Neutrophil (primary cell): ENCODE data around the gene CECR2.

ENCODE experiments used
- H3K27ac ChIP-seq: fragments of 200-600 bp; sonication (generic); 2 replicates; pipeline ENCODE4 v1.5.1; 2016; ENCODE audit warnings: mild to moderate bottlenecking, moderate library complexity
- H3K27me3 ChIP-seq: fragments of 200-600 bp; sonication (generic); 2 replicates; pipeline ENCODE4 v1.6.0; 2016; ENCODE audit warnings: mild to moderate bottlenecking
- H3K36me3 ChIP-seq: fragments of 200-600 bp; sonication (generic); 2 replicates; pipeline ENCODE4 v1.5.1; 2017
- H3K4me1 ChIP-seq, 2 experiments: fragments of 200-600 bp in 1 of 2; sonication (generic) in 1 of 2; 1 replicate in 1 of 2; 2 replicates in 1 of 2; pipeline versions ENCODE4 v1.5.1 to v1.6.1; 2013 to 2016; ENCODE audit warnings: low read depth in 1 of 2, low read length in 1 of 2, mild to moderate bottlenecking in 1 of 2, moderate library complexity in 1 of 2; ENCODE audit not compliant: control insufficient read depth in 1 of 2, insufficient read depth in 1 of 2
- H3K4me3 ChIP-seq, 2 experiments: fragments of 200-600 bp in 1 of 2; sonication (generic) in 1 of 2; 1 replicate in 1 of 2; 2 replicates in 1 of 2; pipeline ENCODE4 v1.5.1; 2013 to 2016; ENCODE audit warnings: low read depth in 1 of 2, low read length in 1 of 2, mild to moderate bottlenecking in 1 of 2, moderate library complexity in 1 of 2
- H3K9me3 ChIP-seq: fragments of 200-600 bp; sonication (generic); 2 replicates; pipeline ENCODE4 v1.5.1; 2016
- TF ChIP-seq, protein P1 (sequence below): fragments of 200-600 bp; sonication (generic); IDR thresholded peaks from 2 replicates; pipeline ENCODE4 v1.5.1; 2016; ENCODE audit warnings: antibody characterized with exemption

The CECR2 gene

GRCh38 chr22:17581631-17582030, 212.4 kb downstream of the CECR2 start:
- H3K4me1 ChIP-seq: no peaks in the 10 kb centered on the region
- no peaks in the 10 kb centered on the region for H3K9me3 ChIP-seq
- no peaks in the 10 kb centered on the region for H3K27me3 ChIP-seq
- H3K27ac ChIP-seq: no peak overlapping the region
- H3K4me3 ChIP-seq: no peak overlapping the region
- TF ChIP-seq, protein P1, sequence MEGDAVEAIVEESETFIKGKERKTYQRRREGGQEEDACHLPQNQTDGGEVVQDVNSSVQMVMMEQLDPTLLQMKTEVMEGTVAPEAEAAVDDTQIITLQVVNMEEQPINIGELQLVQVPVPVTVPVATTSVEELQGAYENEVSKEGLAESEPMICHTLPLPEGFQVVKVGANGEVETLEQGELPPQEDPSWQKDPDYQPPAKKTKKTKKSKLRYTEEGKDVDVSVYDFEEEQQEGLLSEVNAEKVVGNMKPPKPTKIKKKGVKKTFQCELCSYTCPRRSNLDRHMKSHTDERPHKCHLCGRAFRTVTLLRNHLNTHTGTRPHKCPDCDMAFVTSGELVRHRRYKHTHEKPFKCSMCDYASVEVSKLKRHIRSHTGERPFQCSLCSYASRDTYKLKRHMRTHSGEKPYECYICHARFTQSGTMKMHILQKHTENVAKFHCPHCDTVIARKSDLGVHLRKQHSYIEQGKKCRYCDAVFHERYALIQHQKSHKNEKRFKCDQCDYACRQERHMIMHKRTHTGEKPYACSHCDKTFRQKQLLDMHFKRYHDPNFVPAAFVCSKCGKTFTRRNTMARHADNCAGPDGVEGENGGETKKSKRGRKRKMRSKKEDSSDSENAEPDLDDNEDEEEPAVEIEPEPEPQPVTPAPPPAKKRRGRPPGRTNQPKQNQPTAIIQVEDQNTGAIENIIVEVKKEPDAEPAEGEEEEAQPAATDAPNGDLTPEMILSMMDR: no peak
- no peaks in the 10 kb centered on the region for H3K36me3 ChIP-seq

DNA sequence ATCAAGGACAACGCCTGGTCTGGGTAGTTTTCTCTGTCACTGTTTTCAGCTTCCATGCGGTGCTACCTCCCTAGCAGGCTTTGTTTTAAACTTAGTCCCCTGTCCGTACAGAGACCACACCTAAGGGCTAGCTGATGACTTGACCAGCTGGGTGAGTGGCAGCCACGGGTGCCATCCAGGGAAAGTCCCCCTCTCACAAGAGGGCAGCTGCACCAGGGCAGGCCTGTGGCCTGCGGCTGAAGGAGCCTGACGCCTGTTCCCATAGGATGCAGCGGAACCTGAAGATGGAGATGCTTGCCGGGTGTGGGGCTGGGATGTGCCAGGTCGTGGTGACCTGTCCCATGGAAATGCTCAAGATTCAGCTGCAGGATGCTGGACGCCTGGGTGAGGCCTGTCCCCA, 213.9 kb downstream of the CECR2 start:
- H3K27ac ChIP-seq: no peak overlapping the region
- no peaks in the 10 kb centered on the region for H3K27me3 ChIP-seq
- no peak overlapping the region for H3K4me3 ChIP-seq
- H3K4me1 ChIP-seq: no peaks in the 10 kb centered on the region
- no peaks in the 10 kb centered on the region for H3K36me3 ChIP-seq
- H3K9me3 ChIP-seq: no peaks in the 10 kb centered on the region
- TF ChIP-seq, protein P1: no peak

- no peaks in the 10 kb centered on the region for H3K9me3 ChIP-seq
- H3K36me3 ChIP-seq: peaks cover 28% of the 10 kb centered on the region
- no peaks in the 10 kb centered on the region for H3K27me3 ChIP-seq
- H3K4me1 ChIP-seq: no peaks in the 10 kb centered on the region
- H3K4me3 ChIP-seq: no peak overlapping the region
- TF ChIP-seq, protein P1: no peak
- no peak overlapping the region for H3K27ac ChIP-seq
Observed at GRCh38 chr22:17586831-17587440, 217.7 kb downstream of the CECR2 start.

GRCh38 chr22:17587629-17588028, 218.4 kb downstream of the CECR2 start:
- Histone ChIP-seq H3K27ac (no peak overlapping the region), H3K36me3 (peaks cover 35% of the 10 kb centered on the region), H3K27me3 (no peaks in the 10 kb centered on the region), H3K9me3 (no peaks in the 10 kb centered on the region), H3K4me3 (no peak overlapping the region), H3K4me1 (no peaks in the 10 kb centered on the region)
- TF ChIP-seq, protein P1: no peak

DNA sequence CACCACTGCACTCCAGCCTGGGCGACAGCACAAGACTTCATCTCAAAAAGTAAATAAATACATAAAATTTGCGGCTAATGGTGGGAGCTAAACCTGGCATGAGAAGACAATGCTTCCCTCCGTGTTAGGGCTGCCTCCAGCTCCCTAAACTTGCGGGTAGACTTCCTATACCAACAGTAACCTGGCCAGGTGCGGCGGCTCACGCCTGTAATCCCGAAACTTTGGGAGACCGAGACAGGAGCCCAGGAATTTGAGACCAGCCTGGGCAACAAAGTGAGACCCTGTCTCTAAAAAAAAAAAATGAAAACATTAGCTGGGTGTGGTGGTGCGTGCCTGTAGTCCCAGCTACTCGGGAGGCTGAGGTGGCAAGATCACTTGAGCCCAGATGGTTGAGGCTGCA, 219.3 kb downstream of the CECR2 start:
- Histone ChIP-seq H3K27me3 (no peaks in the 10 kb centered on the region), H3K4me1 (no peaks in the 10 kb centered on the region), H3K27ac (no peak overlapping the region), H3K9me3 (no peaks in the 10 kb centered on the region), H3K36me3 (peaks cover 45% of the 10 kb centered on the region), H3K4me3 (no peak overlapping the region)
- TF ChIP-seq, protein P1: no peak
